Upper lobe of left lung (tissue), 6 donors: ENCODE results near the gene NIPBL. TPM values are rescaled to one million over a fixed set of nuclear protein-coding genes. Genes with fewer than 3 reads are reported as not detected.
"Not testable (repeated sequence)": the region's sequence is repeated elsewhere in the genome, so short reads cannot be mapped to it uniquely, and the experiment has no call there.

Experiments used
- ATAC-seq, 2 donors: fragments of 200-7000 bp; cut with Tn5 transposase; one replicate each; pipeline ENCODE4 v1.9.1; 2022; ENCODE audit warnings: mild to moderate bottlenecking in 2 of 2, moderate library complexity in 2 of 2; ENCODE audit not compliant: low FRiP score in 2 of 2
- DNase-seq, 2 donors: peaks; one replicate each; pipeline ENCODE4 v3.0.0-alpha.2; 2019 to 2020
- H3K27ac ChIP-seq, 4 donors: fragments of 200-600 bp; sonication (generic); one replicate each; pipeline ENCODE4 v1.5.1; 2016 to 2019
- H3K27me3 ChIP-seq, 4 donors: fragments of 200-600 bp; sonication (generic); one replicate each; pipeline ENCODE4 v1.5.1; 2017 to 2019
- H3K36me3 ChIP-seq, 4 donors: fragments of 200-600 bp; sonication (generic); one replicate each; pipeline ENCODE4 v1.5.1; 2016 to 2019
- H3K4me1 ChIP-seq, 4 donors: fragments of 200-600 bp; sonication (generic); one replicate each; pipeline ENCODE4 v1.5.1; 2018 to 2019
- H3K4me3 ChIP-seq, 4 donors: fragments of 200-600 bp; sonication (generic); one replicate each; pipeline ENCODE4 v1.5.1; 2017 to 2019; ENCODE audit warnings: mild to moderate bottlenecking in 2 of 4, moderate library complexity in 1 of 4
- H3K9me3 ChIP-seq, 4 donors: fragments of 200-600 bp; sonication (generic); one replicate each; pipeline ENCODE4 v1.5.1; 2018 to 2019
- CTCF ChIP-seq, 6 experiments: fragments of 450-650 bp in 4 of 6; fragments of 200-600 bp in 2 of 6; sonication (generic) in 2 of 6; IDR thresholded peaks; one replicate each; pipeline ENCODE4 v1.5.1; 2016 to 2019; ENCODE audit warnings: antibody characterized with exemption in 6 of 6
- EP300 ChIP-seq, 4 donors: sonication (generic); formaldehyde crosslinking; IDR thresholded peaks; one replicate each; pipeline ENCODE4 v1.5.1; 2017; ENCODE audit warnings: antibody characterized with exemption in 4 of 4, control low read depth in 2 of 4
- POLR2A ChIP-seq, 4 donors: fragments of 450-650 bp; IDR thresholded peaks; one replicate each; pipeline ENCODE4 v1.5.1; 2016 to 2017; ENCODE audit warnings: antibody characterized with exemption in 4 of 4, mild to moderate bottlenecking in 2 of 4
- POLR2AphosphoS5 ChIP-seq, 2 donors: sonication (generic); formaldehyde crosslinking; IDR thresholded peaks; one replicate each; pipeline ENCODE4 v1.5.1; 2017; ENCODE audit warnings: antibody characterized with exemption in 2 of 2
- WGBS, 2 donors: methylation state at CpG; one replicate each; pipeline ENCODE4 v1.1.5; 2017 to 2018; 5-methylcytosine and 5-hydroxymethylcytosine counted together
- total RNA-seq, 6 donors: library from RNA; depleted of rRNA in 4 of 6; stranded (reverse); fragments of >200 nt in 4 of 6; gene quantifications; one replicate each; pipeline versions ENCODE4 v1.1.0 to v1.2.1, GENCODE V29; 2016 to 2021
- donor health status: DM: no; HTN: no; CAD: no; lungs with moderate emphysema.
- donor health status: DM: no; HTN: yes; CAD: no; lungs with severe emphysema.

NIPBL gene
- total RNA-seq, 6 donors from 2014 or later: 39.2 to 75.2 (median 55.3) TPM

GRCh38 chr5:36901856-36902255, 25.3 kb downstream of the NIPBL start:
- no peaks in the 10 kb centered on the region for H3K36me3 ChIP-seq
- no peak for DNase-seq
- TF ChIP-seq POLR2AphosphoS5 (IDR thresholded peaks at IDR 0.05) (no peak), POLR2A (IDR thresholded peaks at IDR 0.05) (no peak), EP300 (IDR thresholded peaks at IDR 0.05) (no peak), CTCF (IDR thresholded peaks at IDR 0.05) (no peak)

GRCh38 chr5:36902353-36902752, 25.8 kb downstream of the NIPBL start:
- peaks cover 10 to 49% (median 28%) of the 10 kb centered on the region in 4 donors for H3K4me1 ChIP-seq
- H3K9me3 ChIP-seq: no peaks in the 10 kb centered on the region
- no peak overlapping the region for H3K27ac ChIP-seq
- 97 to 100% methylated on average over 1 of the region's 1 CpG for WGBS, 2 donors
- no peak for TF ChIP-seq CTCF (IDR thresholded peaks at IDR 0.05)
- TF ChIP-seq POLR2AphosphoS5 (IDR thresholded peaks at IDR 0.05): no peak
- TF ChIP-seq EP300 (IDR thresholded peaks at IDR 0.05): no peak
- no peak for TF ChIP-seq POLR2A (IDR thresholded peaks at IDR 0.05)
- H3K36me3 ChIP-seq: no peaks in the 10 kb centered on the region
- H3K27me3 ChIP-seq: no peaks in the 10 kb centered on the region
- ATAC-seq (no peak), DNase-seq (no peak)
- H3K4me3 ChIP-seq: no peak overlapping the region

More at GRCh38 chr5:36901856-36902255, 25.3 kb downstream of the NIPBL start:
- ATAC-seq: no peak
- Histone ChIP-seq H3K4me1 (peaks cover 10 to 54% (median 28%) of the 10 kb centered on the region in 4 donors), H3K27ac (no peak overlapping the region), H3K27me3 (no peaks in the 10 kb centered on the region), H3K4me3 (no peak overlapping the region), H3K9me3 (no peaks in the 10 kb centered on the region)
- 97 to 98% methylated on average over 3 of the region's 3 CpGs for WGBS, 2 donors

GRCh38 chr5:36904677-36905076, 28.1 kb downstream of the NIPBL start:
- ATAC-seq: no peak
- H3K4me3 ChIP-seq: no peak overlapping the region
- peaks cover 12 to 49% (median 21%) of the 10 kb centered on the region in 4 donors for H3K4me1 ChIP-seq
- no peak overlapping the region for H3K27ac ChIP-seq
- DNase-seq: no peak
- no peaks in the 10 kb centered on the region for H3K9me3 ChIP-seq
- H3K36me3 ChIP-seq: no peaks in the 10 kb centered on the region
- TF ChIP-seq CTCF (IDR thresholded peaks at IDR 0.05) (no peak), POLR2A (IDR thresholded peaks at IDR 0.05) (no peak), POLR2AphosphoS5 (IDR thresholded peaks at IDR 0.05) (no peak), EP300 (IDR thresholded peaks at IDR 0.05) (no peak)
- 88% methylated on average over 2 of the region's 2 CpGs for WGBS, 2 donors
- H3K27me3 ChIP-seq: no peaks in the 10 kb centered on the region

GRCh38 chr5:36908544-36909260, 32.1 kb downstream of the NIPBL start:
- Histone ChIP-seq H3K9me3 (no peaks in the 10 kb centered on the region), H3K36me3 (no peaks in the 10 kb centered on the region), H3K27me3 (no peaks in the 10 kb centered on the region), H3K4me1 (peaks cover 11 to 45% (median 16%) of the 10 kb centered on the region in 4 donors), H3K4me3 (no peak overlapping the region), H3K27ac (no peak overlapping the region)
- WGBS, 2 donors: 73 to 78% methylated on average over 2 of the region's 2 CpGs
- no peak for DNase-seq
- ATAC-seq: no peak
- TF ChIP-seq POLR2A (IDR thresholded peaks at IDR 0.05) (no peak), CTCF (IDR thresholded peaks at IDR 0.05) (no peak), EP300 (IDR thresholded peaks at IDR 0.05) (no peak), POLR2AphosphoS5 (IDR thresholded peaks at IDR 0.05) (no peak)

GRCh38 chr5:36915653-36916052, 39.1 kb downstream of the NIPBL start:
- no peaks in the 10 kb centered on the region for H3K9me3 ChIP-seq
- H3K36me3 ChIP-seq: no peaks in the 10 kb centered on the region
- ATAC-seq (no peak), DNase-seq (no peak)
- peaks cover 4 to 20% (median 6%) of the 10 kb centered on the region in 4 donors for H3K4me1 ChIP-seq
- H3K4me3 ChIP-seq: no peak overlapping the region
- TF ChIP-seq CTCF (IDR thresholded peaks at IDR 0.05): no peak
- TF ChIP-seq EP300 (IDR thresholded peaks at IDR 0.05): no peak
- TF ChIP-seq POLR2A (IDR thresholded peaks at IDR 0.05): no peak
- no peak for TF ChIP-seq POLR2AphosphoS5 (IDR thresholded peaks at IDR 0.05)
- no peaks in the 10 kb centered on the region for H3K27me3 ChIP-seq
- H3K27ac ChIP-seq: no peak overlapping the region

GRCh38 chr5:36916614-36917013, 40.0 kb downstream of the NIPBL start:
- peaks cover 0 to 13% (median 6%) of the 10 kb centered on the region in 4 donors for H3K4me1 ChIP-seq
- H3K27me3 ChIP-seq, H3K9me3 ChIP-seq, DNase-seq, H3K4me3 ChIP-seq, ATAC-seq, H3K27ac ChIP-seq, H3K36me3 ChIP-seq: not testable (repeated sequence)
- WGBS, 2 donors: 68 to 100% methylated on average over 4 of the region's 4 CpGs

- H3K4me1 ChIP-seq: peaks cover 0 to 13% (median 6%) of the 10 kb centered on the region in 4 donors
- ATAC-seq, H3K4me3 ChIP-seq, H3K36me3 ChIP-seq, H3K27me3 ChIP-seq, DNase-seq, H3K27ac ChIP-seq, H3K9me3 ChIP-seq: not testable (repeated sequence)
- WGBS, 2 donors: 77 to 85% methylated on average over 1 of the region's 1 CpG
Measured at GRCh38 chr5:36917358-36917757, 40.8 kb downstream of the NIPBL start.
